B cell (primary cell): ENCODE data around the gene SEMA6C. TPM values are rescaled to one million over a fixed set of nuclear protein-coding genes. Genes with fewer than 3 reads are reported as not detected.
A peak's percentile ranks its signal among the peaks of the same experiment; 100 is the strongest.

Experiments used
- ATAC-seq: fragments of 200-7000 bp; cut with Tn5 transposase; one replicate; pipeline ENCODE4 v1.10.0; 2021; ENCODE audit warnings: low read depth, mild to moderate bottlenecking, moderate number of reproducible peaks, moderate library complexity
- CTCF ChIA-PET: fragments of 350-600 bp; sonication (Branson Sonifier 250); formaldehyde crosslinking; loops from one replicate; lab custom pipeline; 2021; ENCODE audit warnings: antibody characterized with exemption, inconsistent platforms; lab: Charles Lee
- POLR2A ChIA-PET: fragments of 350-600 bp; sonication (Branson Sonifier 250); formaldehyde crosslinking; loops from one replicate; lab custom pipeline; 2021; ENCODE audit warnings: antibody characterized with exemption; lab: Charles Lee
- DNase-seq: peaks from one replicate; pipeline ENCODE4 v3.0.0; 2013
- H2AFZ ChIP-seq: 2 replicates; pipeline ENCODE4 v1.6.1; 2012; ENCODE audit warnings: mild to moderate bottlenecking, low read depth, low read length; ENCODE audit not compliant: insufficient read depth, poor library complexity, severe bottlenecking
- H3K27ac ChIP-seq, 2 donors: 1 replicate in 1 of 2; 2 replicates in 1 of 2; pipeline ENCODE4 v1.5.1; 2012 to 2013; ENCODE audit warnings: low read length in 2 of 2, mild to moderate bottlenecking in 2 of 2, moderate library complexity in 1 of 2
- H3K27me3 ChIP-seq, 4 experiments: fragments of 200-600 bp in 1 of 4; sonication (generic) in 1 of 4; replicated peaks in 1 of 4; 1 replicate in 2 of 4; 2 replicates in 2 of 4; pipeline versions ENCODE4 v1.6.1 to v1.7.0; 2013 to 2016; ENCODE audit warnings: low read length in 3 of 4, mild to moderate bottlenecking in 2 of 4, mixed read lengths in 1 of 4, moderate library complexity in 1 of 4; ENCODE audit not compliant: insufficient read depth in 4 of 4, control insufficient read depth in 3 of 4; ENCODE audit errors: control extremely low read depth in 1 of 4
- H3K36me3 ChIP-seq, 2 experiments: replicated peaks in 1 of 2; 1 replicate in 1 of 2; 2 replicates in 1 of 2; pipeline versions ENCODE4 v1.6.1 to v1.7.1; 2013; ENCODE audit warnings: low read length in 1 of 2; ENCODE audit not compliant: insufficient read depth in 2 of 2, control insufficient read depth in 1 of 2; ENCODE audit errors: control extremely low read depth in 1 of 2, extremely low read depth in 1 of 2
- H3K4me1 ChIP-seq, 2 donors: fragments of 200-600 bp in 1 of 2; sonication (generic) in 1 of 2; 1 replicate in 1 of 2; 2 replicates in 1 of 2; pipeline versions ENCODE4 v1.5.1 to v1.6.1; 2013 to 2017; ENCODE audit warnings: low read length in 2 of 2; ENCODE audit not compliant: control insufficient read depth in 2 of 2, insufficient read depth in 2 of 2
- H3K4me2 ChIP-seq: replicated peaks from 2 replicates; pipeline ENCODE3; 2012; ENCODE audit warnings: mild to moderate bottlenecking, low read depth, low read length; ENCODE audit not compliant: poor library complexity, severe bottlenecking
- H3K4me3 ChIP-seq, 5 experiments: fragments of 200-600 bp in 1 of 5; sonication (generic) in 1 of 5; 1 replicate in 3 of 5; 2 replicates in 2 of 5; pipeline versions ENCODE4 v1.5.1 to v1.7.0; 2011 to 2016; ENCODE audit warnings: low read length in 4 of 5, mild to moderate bottlenecking in 4 of 5, low read depth in 2 of 5, control low read depth in 1 of 5, moderate library complexity in 1 of 5; ENCODE audit not compliant: insufficient read depth in 1 of 5; ENCODE audit errors: control extremely low read depth in 1 of 5, extremely low read depth in 1 of 5
- H3K79me2 ChIP-seq: fragments of 200-600 bp; sonication (generic); one replicate; pipeline ENCODE4 v1.6.0; 2016; ENCODE audit warnings: low read length; ENCODE audit not compliant: control insufficient read depth, insufficient read depth
- H3K9ac ChIP-seq: fragments of 200-600 bp; sonication (generic); 2 replicates; pipeline ENCODE4 v1.6.1; 2017; ENCODE audit warnings: mild to moderate bottlenecking, low read length, moderate library complexity
- H3K9me3 ChIP-seq, 3 donors: one replicate each; pipeline versions ENCODE4 v1.6.1 to v1.7.1; 2013; ENCODE audit warnings: low read length in 2 of 3; ENCODE audit not compliant: control insufficient read depth in 2 of 3, insufficient read depth in 1 of 3; ENCODE audit errors: control extremely low read depth in 1 of 3
- H4K20me1 ChIP-seq: 2 replicates; pipeline ENCODE4 v1.6.0; 2012; ENCODE audit warnings: mild to moderate bottlenecking, low read length; ENCODE audit not compliant: insufficient read depth, control insufficient read depth, poor library complexity, severe bottlenecking
- H3K27ac Mint-ChIP-seq: one replicate; pipeline ENCODE4 v1.8.0; 2021; ENCODE audit warnings: mixed read lengths
- H3K27me3 Mint-ChIP-seq: one replicate; pipeline ENCODE4 v1.8.0; 2021; ENCODE audit warnings: mixed read lengths
- H3K4me1 Mint-ChIP-seq: one replicate; pipeline ENCODE4 v1.8.0; 2021; ENCODE audit warnings: mixed read lengths
- H3K4me3 Mint-ChIP-seq: one replicate; pipeline ENCODE4 v1.8.0; 2021; ENCODE audit warnings: mixed read lengths
- H3K9me3 Mint-ChIP-seq: one replicate; pipeline ENCODE4 v1.8.0; 2022; ENCODE audit warnings: mixed read lengths; ENCODE audit not compliant: insufficient read depth
- CTCF ChIP-seq: fragments of 200-600 bp; IDR thresholded peaks from one replicate; pipeline ENCODE4 v1.8.0; 2022; ENCODE audit warnings: antibody characterized with exemption, mild to moderate bottlenecking
- EZH2 ChIP-seq: IDR thresholded peaks from 2 replicates; pipeline ENCODE4 v1.6.1; 2012; ENCODE audit warnings: borderline replicate concordance, low read depth, mild to moderate bottlenecking, moderate library complexity, low read length; ENCODE audit not compliant: insufficient read depth, poor library complexity, severe bottlenecking
- WGBS: methylation state at CpG from one replicate; pipeline ENCODE4 v1.1.5; 2013; ENCODE audit warnings: missing lambda C conversion rate; ENCODE audit not compliant: insufficient coverage; 5-methylcytosine and 5-hydroxymethylcytosine counted together
- intact Hi-C: fragments of 100-400 bp; cut with micrococcal nuclease; formaldehyde crosslinking; loops from one replicate; pipeline ENCODE4 v1.10.0; 2022
- polyA plus RNA-seq: library from polyadenylated mRNA; depleted of rRNA; stranded (reverse); fragments of >200 nt; gene quantifications from 2 replicates; pipeline ENCODE4 v1.2.3, GENCODE V29; 2012
- total RNA-seq, 2 donors: library from RNA; stranded (reverse); fragments of 120-200 nt in 1 of 2; gene quantifications; 1 replicate in 1 of 2; 2 replicates in 1 of 2; pipeline versions ENCODE4 v1.2.3 to v1.2.4, GENCODE V29; 2013 to 2022

Gene SEMA6C
- total and polyA plus RNA-seq, 2 donors (not counting 1 experiment from before 2014, with no cell fraction given) = 0.86 to 1.3 TPM

- H3K27ac ChIP-seq = peak overlapping the region in 1 of 2 donors; percentile 79
- peak overlapping the region; percentile 47 for H3K4me3 Mint-ChIP-seq
- CTCF ChIA-PET = interaction anchor here (6.0 to 9.6 kb wide), 2 partner anchors 60 to 134 kb away, joined by 58 to 227 read pairs; no protein-coding TSS in a partner anchor
- H3K27me3 ChIP-seq = no peaks in the 10 kb centered on the region
- intact Hi-C loops = no loop called here
- peaks cover 30 to 38% of the 10 kb centered on the region in 2 donors for H3K4me1 ChIP-seq
- no peaks in the 10 kb centered on the region for H3K9me3 Mint-ChIP-seq
- H3K79me2 ChIP-seq = peaks cover 42% of the 10 kb centered on the region
- no peaks in the 10 kb centered on the region for H3K9me3 ChIP-seq
- DNase-seq = no peak
- H3K4me3 ChIP-seq = no peak overlapping the region
- peaks cover 1 to 26% of the 10 kb centered on the region in 2 experiments for H3K36me3 ChIP-seq
- H3K27ac Mint-ChIP-seq = peak overlapping the region; percentile 97
- no peaks in the 10 kb centered on the region for H3K27me3 Mint-ChIP-seq
- TF ChIP-seq EZH2 = no peak
- TF ChIP-seq CTCF = no peak
- peaks cover 50% of the 10 kb centered on the region for H3K4me1 Mint-ChIP-seq
- H2AFZ ChIP-seq = no peak overlapping the region
- peak overlapping the region; percentile 86 for H3K4me2 ChIP-seq
- H4K20me1 ChIP-seq = peaks cover 10% of the 10 kb centered on the region
- no peak for ATAC-seq
- POLR2A ChIA-PET = no interaction called here
- peak overlapping the region; percentile 4 for H3K9ac ChIP-seq
Measured at GRCh38 chr1:151159373-151159772, 12.9 kb upstream of the SEMA6C start.

GRCh38 chr1:151158751-151159251, 12.4 kb upstream of the SEMA6C start:
- no peak for TF ChIP-seq CTCF
- no peak for TF ChIP-seq EZH2
- peaks cover 30 to 38% of the 10 kb centered on the region in 2 donors for H3K4me1 ChIP-seq
- WGBS = 91% methylated on average over 22 of the region's 22 CpGs
- no peaks in the 10 kb centered on the region for H3K9me3 ChIP-seq
- Mint-ChIP-seq H3K4me1 (peaks cover 47% of the 10 kb centered on the region), H3K27ac (peak overlapping the region; percentile 97), H3K27me3 (no peaks in the 10 kb centered on the region), H3K9me3 (no peaks in the 10 kb centered on the region), H3K4me3 (peak overlapping the region; percentile 99)
- CTCF ChIA-PET = interaction anchor here (1.5 to 9.6 kb wide), 5 partner anchors 9 to 134 kb away, joined by 4 to 227 read pairs (median 12); partner anchors contain the start of gene GABPB2
- H3K79me2 ChIP-seq = peaks cover 42% of the 10 kb centered on the region
- H3K27ac ChIP-seq = peak overlapping the region in 1 of 2 donors; percentile 79
- ATAC-seq (no peak), DNase-seq (no peak)
- H3K36me3 ChIP-seq = peaks cover 1 to 26% of the 10 kb centered on the region in 2 experiments
- no peaks in the 10 kb centered on the region for H3K27me3 ChIP-seq
- H3K9ac ChIP-seq = peak overlapping the region; percentile 4
- no peak overlapping the region for H2AFZ ChIP-seq
- peak overlapping the region; percentile 86 for H3K4me2 ChIP-seq
- peaks cover 10% of the 10 kb centered on the region for H4K20me1 ChIP-seq
- POLR2A ChIA-PET = interaction anchor here (0.6 kb wide), 1 partner anchor 33 kb away, joined by 4 read pairs; no protein-coding TSS in a partner anchor
- intact Hi-C loops = no loop called here
- no peak overlapping the region for H3K4me3 ChIP-seq
